ENCODE results near the gene RND3.

RND3 gene

DNA sequence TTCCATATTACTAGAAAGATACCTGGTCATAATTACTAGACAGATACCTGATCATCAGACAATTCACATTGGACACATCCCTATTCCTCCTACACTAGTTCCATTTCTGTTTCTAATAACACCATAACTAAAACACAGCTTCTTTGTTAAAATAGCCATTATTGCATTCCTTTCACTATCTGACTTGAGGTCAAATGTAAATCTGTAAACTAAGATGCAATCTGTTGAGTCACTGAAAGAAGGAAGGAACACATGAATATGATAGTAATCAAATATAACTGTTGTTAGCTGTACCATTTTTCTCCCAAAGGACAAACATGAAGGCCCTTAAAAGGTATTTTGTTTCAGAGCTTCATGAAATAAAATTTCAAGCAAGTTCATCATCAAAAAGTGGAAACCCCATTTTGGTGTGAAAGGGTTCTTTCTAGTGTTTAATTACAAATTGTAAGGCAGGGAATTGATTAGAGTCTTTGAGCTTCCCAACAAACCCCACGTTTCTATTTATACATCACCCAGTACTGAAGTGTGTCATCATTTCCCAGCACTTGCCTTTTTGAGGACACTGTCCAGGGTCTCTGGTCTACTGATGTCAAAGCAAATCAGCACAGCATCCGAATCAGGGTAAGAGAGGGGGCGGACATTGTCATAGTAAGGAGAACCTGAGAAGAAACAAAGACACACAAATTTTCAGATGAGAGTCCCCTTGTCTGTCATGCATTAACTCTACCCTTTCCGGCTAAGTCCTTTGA is 13.0 kb downstream of the RND3 start:
- no peak for DNase-seq

DNA sequence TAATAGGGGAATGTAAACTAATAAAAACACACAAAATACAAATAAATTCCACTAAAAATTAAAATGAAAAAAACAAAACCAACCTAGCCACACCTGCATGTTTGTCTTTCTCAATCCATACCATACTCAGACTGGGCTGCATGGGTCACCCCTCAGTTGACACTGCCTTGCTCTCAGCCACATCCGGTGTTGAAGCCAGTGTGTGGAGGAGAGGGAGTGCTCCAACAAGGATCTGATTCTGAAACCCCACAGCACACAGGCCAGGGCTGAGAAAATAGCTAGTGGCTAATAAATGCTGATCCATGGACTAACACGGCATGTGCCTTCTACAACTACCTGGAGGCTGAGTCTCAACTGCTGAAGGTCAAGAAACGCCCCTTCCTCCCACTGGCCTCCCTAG is 13.7 kb downstream of the RND3 start:
- DNase-seq: no peak

DNA sequence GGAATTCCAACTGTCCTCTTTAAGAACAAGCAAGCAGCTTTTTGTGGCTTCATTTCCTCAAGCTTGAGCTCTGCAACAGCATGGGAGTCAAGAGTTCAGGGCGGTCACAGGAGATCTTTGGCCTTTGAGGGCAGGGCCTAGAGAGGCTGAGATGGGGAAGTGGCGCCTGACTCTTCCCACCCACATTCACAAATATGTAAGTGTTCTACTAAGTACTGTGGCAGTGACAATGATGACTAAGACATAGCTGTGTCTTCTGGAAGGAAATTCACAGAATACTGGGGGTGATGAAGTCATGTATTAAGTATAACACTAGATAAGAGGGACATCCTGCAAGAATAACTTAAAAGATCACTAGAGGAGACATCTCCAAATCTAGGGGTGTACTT is 15.0 kb downstream of the RND3 start:
- DNase-seq: no peak

DNA sequence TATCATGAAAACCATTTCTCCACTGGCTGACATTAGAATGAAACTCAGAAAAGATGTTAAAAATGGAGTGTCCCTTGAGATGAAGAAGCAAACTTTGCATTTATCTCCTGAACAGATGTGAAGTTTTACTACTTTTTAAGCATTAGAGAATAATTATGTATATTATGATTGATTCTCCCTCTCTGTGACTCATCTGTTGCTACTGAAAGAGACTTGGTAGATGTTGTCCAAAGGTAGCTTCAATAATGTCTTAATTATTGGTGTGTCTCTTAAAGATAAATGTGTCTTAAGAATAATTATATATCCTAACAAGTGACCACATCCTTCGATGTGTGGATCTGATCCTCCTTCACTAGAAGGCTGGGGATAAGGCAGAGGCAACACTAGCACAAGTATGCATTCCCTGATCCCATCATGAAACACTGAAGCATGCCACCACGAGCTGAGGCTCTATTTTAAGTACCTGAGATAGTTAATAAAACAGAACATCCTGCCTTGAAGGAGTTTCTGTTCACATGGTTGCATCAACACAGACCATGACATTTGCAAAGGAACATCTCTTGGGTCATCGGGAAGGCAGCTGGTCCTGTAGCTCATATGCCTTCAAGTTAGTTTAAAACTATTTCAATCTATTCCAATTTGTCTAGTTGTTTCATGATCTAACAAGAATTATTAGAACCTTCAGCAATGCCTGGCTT is 15.5 kb downstream of the RND3 start:
- no peak for DNase-seq

DNA sequence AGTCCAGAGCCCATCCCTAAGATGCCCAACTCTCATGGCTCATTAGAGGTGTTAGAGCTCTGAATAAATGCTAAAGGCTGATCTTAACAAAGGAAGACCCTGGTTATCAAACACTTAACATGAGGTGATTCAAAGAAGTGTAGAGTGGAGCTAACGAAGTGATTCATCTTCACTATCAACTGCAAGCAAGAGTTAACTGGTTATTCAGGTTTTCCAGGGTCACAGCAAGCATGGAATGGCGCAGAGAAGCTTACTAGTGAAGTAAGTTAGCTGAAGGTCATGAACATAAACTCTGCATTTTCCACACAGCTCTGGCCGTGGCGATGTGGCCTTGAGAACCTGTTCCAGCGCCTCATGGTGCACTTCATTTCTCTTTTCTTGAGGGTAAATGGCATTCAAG is 17.0 kb downstream of the RND3 start:
- no peak for DNase-seq

DNA sequence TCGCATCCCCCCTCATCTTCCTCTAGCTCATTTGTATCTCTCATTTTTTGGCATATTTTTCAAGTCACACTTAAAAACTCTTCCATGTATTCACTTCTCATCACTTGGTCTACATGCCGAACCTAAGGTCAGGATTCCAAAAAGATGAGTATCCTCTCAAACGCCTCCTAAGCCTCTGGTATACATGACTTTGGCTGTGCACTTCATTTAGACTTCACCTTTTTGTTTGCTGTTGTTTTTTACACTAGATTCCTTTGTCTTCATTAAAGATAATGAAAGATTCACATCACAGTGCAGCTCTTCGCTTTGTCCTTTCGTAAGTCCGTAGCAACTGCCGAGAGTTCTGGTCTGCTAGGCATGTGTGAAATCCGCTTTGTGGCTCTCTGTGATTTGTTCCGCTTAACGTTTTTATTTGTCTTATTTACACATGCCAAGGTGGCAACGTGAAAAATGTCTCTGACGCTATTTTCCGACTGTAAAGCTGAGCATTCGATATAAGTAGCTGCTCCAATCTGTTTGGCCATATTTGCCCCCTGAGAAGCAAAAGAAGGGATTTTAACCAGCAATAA is 17.7 kb downstream of the RND3 start:
- DNase-seq: no peak

DNA sequence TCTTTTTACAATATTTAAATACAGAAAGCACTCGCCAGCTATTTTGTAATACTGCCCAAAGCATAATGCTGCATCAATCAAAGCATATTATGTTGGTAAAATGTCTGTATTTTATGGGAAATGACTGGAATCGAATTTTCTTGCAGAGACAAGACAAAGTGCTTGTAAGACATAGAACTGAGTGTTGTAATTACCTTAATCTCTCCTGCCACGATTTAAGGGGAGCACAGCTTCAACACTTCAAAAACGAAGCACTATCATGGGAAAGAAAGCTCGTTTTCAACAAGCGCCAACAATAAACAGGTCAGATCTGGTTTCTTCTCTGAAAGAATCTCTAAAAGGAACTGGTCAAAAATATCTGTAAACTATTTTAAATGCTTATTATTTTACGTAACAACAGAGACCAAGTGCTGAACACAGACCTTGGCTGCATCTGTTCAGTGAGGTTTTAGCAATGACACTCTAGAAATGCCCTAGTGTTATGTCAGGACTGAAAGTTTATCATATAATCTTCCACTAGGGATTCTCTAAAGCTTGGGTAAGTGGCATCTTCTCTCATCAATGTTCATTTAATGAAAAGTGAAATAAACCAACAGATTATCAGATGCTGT is 19.0 kb downstream of the RND3 start:
- DNase-seq: no peak

DNA sequence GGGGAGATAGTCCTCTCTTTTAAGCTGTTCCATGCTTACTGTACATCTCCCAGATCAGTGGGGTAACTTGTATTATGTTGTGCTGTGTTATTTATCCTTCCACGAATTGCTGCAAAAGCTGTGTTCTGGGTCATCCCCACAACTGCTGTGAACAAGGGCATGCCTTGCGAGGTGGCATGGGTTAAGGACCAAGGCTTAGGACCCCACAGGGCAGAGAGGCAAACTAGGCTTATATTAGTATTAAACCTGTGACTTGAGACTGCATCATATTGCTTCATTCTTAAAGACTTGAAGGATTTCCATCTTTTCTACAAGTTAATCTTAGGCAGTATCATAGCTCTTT is 19.9 kb downstream of the RND3 start:
- no peak for DNase-seq

DNA sequence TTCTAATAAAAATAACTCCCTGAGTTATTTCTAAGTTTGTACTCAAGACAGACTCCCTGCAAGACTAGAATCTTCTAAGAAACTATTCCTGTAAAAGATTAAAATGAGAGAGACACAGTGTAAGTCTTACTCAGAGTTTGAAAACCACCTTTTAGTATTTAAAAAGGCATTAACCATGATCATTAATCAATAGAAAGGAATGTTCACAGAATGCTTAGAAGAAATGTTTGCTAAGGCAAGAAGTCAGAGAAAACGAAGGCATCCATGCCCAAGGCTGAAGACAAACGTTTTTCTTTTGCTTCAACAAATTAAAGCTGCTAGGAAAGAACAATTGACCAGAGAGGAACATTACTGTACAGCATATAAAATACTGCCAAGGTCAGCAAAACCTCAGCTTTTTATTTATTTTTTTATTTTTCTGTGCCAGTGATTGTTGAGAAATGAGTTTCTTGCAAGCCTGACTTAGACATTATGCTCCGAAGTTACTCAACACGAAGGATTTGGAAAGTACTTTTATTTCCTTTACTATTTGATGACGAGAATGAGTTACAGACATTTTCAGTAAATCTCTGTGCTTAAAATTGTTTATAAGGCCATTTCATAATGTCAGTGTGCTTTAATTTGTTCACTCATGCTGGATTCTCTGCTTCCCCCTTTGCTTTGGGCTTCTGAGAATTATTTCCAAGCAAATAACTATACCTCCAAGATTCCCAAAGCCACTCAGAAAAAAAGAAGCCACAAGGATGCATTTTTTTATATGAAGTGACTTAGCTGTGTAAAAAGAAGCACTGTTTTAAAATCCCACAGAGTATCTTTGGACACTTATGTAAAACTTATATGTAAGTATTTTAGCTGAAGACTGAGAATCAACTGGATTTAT is 20.5 kb downstream of the RND3 start:
- no peak for DNase-seq

DNA sequence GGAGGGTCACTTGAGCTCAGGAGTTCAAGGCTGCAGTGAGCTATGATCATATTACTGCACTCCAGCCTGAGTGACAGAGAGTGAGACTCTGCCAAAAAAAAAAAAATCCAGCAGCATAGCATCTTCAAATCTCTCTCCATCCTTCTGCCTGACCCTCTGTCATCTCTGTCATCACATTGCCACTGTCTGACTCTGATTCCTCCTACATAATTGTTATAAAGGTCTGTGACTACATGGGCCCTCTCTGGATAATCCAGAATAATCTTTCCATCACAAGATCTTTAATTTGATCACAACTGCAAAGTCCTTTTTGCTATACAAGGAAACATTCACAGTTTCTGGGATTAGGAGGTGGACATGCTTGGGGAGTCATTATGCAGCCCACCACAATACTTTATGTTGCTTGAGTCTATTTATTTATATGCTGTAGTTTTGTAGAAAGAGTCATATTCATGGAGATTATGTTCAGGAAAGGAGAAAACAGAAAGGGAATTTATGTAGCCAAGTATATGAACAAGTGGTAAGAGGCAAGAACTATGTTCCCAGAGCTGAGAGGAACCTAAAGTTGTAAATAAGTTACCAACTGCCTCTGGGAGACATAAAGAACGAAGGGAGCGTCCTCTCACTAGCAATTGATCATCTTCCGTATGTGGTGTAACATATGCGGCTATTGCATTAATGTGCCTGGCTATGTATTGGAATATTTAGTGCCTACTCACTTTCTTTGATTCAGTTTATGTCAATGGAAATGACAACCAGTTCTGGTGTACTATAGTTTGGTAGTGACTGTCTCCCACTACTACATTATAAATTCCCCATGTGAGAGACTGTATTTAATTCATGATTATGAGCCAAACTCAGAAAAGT is 21.5 kb downstream of the RND3 start:
- no peak for DNase-seq

DNA sequence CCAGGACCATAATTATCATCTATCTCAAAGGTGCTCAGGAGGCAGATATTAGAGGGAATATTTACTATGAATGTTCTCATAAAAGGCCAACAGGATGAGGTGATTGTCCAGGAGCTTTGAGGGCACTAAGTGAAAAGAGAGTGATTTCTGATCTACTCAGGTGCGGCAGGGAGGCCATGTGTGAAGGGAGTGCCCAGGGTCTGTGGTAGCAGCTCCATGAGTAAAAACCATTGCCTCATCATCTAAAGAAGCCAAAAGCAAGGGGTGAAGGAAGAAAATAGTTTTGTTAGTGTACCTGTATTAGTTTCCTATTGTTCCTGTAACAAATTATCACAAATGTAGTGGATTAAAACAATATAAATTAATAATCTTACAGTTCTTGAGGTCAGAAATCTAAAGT is 22.5 kb downstream of the RND3 start:
- DNase-seq: no peak

DNA sequence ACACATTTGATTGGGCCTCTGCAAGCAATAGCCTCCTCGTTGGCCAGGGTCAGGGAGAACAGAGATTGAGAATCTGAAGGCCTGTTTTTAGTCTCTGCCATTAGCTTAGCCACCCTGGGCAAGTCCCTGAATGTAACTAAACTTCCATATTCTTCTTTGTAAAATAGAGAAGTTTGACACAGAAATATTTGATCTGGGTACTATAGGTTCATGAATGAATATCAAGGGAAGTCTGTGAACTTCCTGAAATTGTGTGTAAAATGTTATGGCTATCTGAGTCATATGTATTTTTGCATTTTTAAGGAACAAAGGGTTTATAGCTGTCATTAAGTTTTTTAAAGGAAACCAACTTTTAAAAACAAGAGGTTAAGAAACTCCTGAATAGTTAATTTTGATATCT is 23.2 kb downstream of the RND3 start:
- DNase-seq: no peak

DNA sequence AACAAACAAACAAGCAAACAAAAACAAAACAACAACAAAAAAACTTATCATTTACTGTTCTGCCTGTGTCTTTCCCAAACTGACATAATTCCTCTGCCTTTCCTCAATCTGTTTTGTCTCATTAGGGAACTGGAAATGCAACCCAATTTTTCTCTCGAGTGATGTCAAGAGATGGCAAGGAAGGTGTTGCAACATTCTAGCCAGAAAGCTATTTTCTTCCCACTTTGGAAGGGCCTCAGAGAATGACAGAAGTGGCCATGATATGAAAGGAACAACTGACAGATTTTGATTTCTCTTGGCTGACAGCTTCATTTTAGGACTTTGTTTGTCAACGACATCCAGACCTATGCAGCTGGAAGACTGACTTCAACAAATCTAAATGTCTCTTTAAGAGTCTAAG is 24.7 kb downstream of the RND3 start:
- no peak for DNase-seq

DNA sequence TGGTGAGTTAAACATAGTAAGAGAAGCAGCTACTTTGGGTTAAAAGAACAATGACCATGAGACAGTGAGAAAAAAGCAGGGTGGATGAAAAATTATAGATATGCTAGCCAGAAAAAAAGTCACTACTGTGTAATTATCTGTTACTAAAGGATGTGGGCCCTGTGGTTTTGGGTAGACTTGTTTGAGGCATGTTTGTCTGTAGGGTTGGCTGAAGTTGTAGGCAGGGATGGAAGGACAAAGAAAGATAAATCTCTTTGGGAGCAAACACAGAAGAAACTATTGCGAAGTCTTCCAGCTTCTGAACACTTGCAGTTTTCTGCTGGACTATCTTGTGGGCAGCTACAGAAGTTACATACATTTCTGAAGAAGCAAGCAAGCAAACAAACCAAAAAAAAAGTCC is 28.2 kb downstream of the RND3 start:
- DNase-seq: no peak

DNA sequence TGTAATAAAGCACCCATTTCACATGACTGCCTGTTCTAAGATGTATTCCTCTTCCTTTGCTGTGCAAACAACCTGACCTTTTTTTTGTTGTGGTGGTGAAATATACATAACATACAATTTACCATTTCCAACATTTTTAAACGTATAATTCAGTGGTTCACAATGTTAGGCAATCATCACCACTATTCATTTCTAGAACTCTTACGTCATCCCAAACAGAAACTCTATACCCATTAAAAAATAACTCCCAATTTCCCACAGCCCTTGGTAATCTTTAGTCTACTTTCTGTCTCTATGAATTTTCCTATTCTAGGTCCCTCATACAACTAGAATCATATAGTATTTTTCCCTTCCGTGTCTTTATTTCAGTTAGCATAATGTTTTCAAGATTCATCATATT is 36.7 kb downstream of the RND3 start:
- DNase-seq: no peak

DNA sequence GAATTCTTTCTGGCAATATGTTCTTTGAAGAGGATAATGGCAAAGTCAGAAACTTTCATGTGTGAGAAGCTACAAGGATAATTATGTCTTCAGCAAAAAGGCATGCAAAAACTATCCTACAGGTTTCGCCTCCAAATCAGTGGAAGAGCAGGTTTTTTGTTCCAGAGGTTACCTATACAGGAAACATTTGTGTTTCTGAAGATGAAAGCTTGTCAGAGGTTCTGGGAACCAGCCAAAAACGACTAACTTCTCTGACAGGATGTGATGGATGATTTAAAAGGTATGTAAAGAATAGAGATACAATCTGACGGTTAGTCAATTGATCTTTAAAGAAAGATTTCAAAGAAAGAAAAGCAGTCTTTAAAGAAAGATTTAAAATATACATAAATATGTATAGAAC is 37.6 kb downstream of the RND3 start:
- no peak for DNase-seq

DNA sequence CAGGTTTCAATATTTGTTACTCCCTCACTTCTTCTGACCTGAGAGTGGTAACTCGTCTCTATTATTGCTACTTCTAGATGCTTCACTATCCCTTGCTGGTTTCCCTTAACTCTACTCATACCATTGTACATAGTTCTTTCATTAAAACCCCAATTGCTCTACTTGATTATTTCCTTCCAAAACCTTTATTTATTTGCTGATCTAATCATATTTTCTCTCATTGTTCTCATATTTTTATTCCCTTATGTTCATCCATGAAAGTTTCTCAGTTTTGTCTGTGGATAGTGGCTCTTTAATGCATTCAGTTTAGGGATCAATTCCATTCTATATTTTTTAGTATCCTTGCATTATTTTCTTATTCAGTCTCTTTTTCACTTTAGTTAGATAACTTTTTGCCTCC is 42.1 kb downstream of the RND3 start:
- DNase-seq: no peak

DNA sequence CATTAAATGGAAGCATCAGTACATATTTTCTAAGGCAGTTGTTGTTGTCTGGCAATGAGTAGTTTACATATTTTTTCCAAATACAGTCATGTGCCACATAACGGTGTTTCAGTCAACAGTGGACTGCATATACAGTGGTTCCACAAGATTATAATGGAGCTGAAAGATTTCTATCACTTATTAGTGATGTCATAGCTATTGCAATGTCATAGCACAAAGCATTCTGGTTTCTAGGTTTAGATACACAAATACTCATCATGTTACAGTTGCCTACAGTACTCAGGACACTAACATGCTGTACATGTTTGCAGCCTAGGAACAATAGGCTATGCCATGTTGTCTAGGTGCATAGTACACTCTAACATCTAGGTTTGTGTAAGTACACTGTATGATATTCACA is 45.0 kb downstream of the RND3 start:
- DNase-seq: no peak

DNA sequence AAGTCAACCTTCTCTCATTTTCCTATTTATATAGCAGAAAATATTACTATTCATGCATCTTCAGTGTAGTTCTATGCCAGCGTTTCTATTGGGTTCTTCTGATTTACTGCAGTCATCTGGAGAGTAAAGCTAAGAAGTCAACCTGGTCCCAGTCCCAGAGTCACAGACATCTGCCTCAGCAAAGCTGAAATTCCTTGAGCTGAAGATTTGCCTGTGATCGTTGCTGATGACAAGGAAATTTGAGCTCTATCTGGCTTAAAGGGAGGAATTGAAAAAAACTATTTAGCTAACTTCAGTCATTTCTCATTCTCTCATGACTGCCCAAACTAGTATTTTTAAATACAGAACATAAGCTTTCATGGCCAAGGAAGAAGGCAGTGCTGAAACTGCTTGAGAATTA is 45.7 kb downstream of the RND3 start:
- no peak for DNase-seq

DNA sequence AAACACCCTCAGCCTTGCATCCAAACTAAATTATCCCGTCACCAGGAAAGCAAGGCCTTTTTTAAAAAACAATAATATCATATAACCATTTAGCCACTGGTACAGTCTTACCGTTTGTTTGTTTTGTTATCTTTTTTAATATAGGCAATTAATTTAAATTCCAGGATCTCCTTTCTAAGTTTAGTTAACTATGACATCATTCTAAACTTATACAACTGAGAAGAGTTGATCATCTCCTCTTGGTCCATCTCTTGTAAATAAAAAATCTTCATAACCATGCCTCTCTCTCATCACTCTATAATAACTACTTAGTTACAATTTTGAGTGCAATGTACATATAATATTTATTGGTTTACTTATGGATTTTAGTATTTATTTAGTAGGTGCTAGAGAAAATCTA is 46.2 kb downstream of the RND3 start:
- no peak for DNase-seq

DNA sequence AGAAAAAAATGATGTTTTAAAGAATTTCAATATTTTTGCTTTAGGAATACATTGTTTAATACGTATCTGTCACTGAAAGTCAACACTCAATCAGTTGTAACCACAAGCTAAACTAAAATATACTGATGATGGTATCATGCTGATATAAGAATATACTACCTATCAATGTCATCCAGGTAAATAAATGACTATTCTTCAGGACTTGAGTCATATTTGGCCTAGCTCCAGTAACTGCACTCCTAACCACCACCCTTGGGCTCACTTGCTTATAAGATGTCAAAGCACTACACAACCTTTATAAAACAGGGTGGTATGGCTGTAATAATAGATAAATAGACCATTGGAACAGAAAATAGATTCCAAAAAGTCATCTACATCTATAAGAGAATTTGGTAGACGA is 48.8 kb downstream of the RND3 start:
- no peak for DNase-seq

DNA sequence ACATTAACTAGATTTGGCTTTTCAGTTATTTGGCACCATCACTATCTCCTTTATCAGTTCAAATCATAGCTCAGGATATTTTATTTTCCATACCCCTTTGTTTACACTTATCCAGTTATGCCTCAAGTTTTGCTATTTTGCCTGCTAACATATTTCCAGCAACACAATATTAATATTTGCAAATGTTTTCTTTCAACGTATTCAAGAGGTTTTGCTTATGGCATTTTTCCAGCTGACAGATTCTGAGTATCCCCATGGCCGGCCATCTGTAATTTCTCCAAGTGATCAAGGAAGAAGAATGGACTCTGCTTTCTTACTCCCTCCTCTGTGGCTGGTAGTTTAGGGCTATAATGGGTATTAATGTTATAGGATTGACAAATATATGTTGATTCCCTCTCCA is 49.4 kb downstream of the RND3 start:
- no peak for DNase-seq

DNA sequence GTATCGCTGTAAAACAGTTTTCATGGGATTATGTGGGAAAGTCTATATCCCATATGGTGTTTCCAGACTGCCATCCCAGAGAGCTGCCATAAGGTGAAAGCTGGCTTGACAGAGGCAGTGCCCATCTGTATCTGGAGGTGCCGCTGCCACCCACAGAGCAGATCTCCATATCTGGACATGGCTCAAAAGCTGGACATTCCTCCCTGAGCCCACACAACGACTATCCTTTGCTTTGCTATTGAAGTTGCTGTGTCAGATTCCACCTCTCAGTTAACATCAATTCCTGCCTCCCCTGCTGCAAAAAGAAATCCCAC is 55.2 kb downstream of the RND3 start:
- DNase-seq: no peak
